Type B pancreatic cell (in vitro differentiated cells): ENCODE measurements around the gene GZMB. TPM values are rescaled to one million over a fixed set of nuclear protein-coding genes. Genes with fewer than 3 reads are reported as not detected.

Source experiments
- DNase-seq: peaks from one replicate; pipeline ENCODE4 v3.0.0; 2021; ENCODE audit warnings: mixed read lengths; ENCODE audit not compliant: unreplicated experiment; ENCODE audit errors: extremely low spot score
- H3K27ac Mint-ChIP-seq: 2 replicates; pipeline ENCODE4 v1.8.0; 2021; ENCODE audit warnings: mild to moderate bottlenecking, mixed read lengths
- H3K27me3 Mint-ChIP-seq: 2 replicates; pipeline ENCODE4 v1.8.0; 2021; ENCODE audit warnings: mixed read lengths
- H3K36me3 Mint-ChIP-seq: 2 replicates; pipeline ENCODE4 v1.8.0; 2021; ENCODE audit warnings: mixed read lengths
- H3K4me1 Mint-ChIP-seq: one replicate; pipeline ENCODE4 v1.8.0; 2021; ENCODE audit warnings: mixed read lengths; ENCODE audit not compliant: unreplicated experiment
- H3K4me3 Mint-ChIP-seq: 2 replicates; pipeline ENCODE4 v1.8.0; 2021; ENCODE audit warnings: mild to moderate bottlenecking, mixed read lengths
- H3K9me3 Mint-ChIP-seq: 2 replicates; pipeline ENCODE4 v1.8.0; 2021; ENCODE audit warnings: mixed read lengths
- CTCF ChIP-seq: fragments of 200-600 bp; sonication (generic); conservative IDR thresholded peaks from 2 replicates; pipeline ENCODE4 v1.5.0; 2021; ENCODE audit warnings: antibody characterized with exemption, mild to moderate bottlenecking
- total RNA-seq: library from RNA; stranded (reverse); gene quantifications from 2 replicates; pipeline ENCODE4 v1.2.1, GENCODE V29; 2021; ENCODE audit warnings: low replicate concordance

The GZMB gene
- total RNA-seq, 1 donor from 2014 or later = not detected

GRCh38 chr14:24677956-24678355 is 44.0 kb upstream of the GZMB start:
- H3K27me3 Mint-ChIP-seq = peaks cover 56% of the 10 kb centered on the region
- no peak for TF ChIP-seq CTCF
- H3K4me3 Mint-ChIP-seq = no peak overlapping the region
- no peaks in the 10 kb centered on the region for H3K9me3 Mint-ChIP-seq
- DNase-seq = no peak
- H3K27ac Mint-ChIP-seq = no peak overlapping the region
- no peaks in the 10 kb centered on the region for H3K36me3 Mint-ChIP-seq
- peaks cover 4% of the 10 kb centered on the region for H3K4me1 Mint-ChIP-seq

- Mint-ChIP-seq H3K9me3 (no peaks in the 10 kb centered on the region), H3K36me3 (no peaks in the 10 kb centered on the region), H3K27me3 (peaks cover 49% of the 10 kb centered on the region)
Measured at GRCh38 chr14:24674204-24674970, 40.4 kb upstream of the GZMB start.

GRCh38 chr14:24673534-24674203 is 39.7 kb upstream of the GZMB start:
- Mint-ChIP-seq H3K9me3 (no peaks in the 10 kb centered on the region), H3K27me3 (peaks cover 44% of the 10 kb centered on the region), H3K36me3 (no peaks in the 10 kb centered on the region), H3K27ac (no peak overlapping the region), H3K4me3 (no peak overlapping the region), H3K4me1 (peaks cover under 1% of the 10 kb centered on the region)
- no peak for DNase-seq
- TF ChIP-seq CTCF = no peak

More at GRCh38 chr14:24674204-24674970, 40.4 kb upstream of the GZMB start:
- TF ChIP-seq CTCF = no peak
- Mint-ChIP-seq H3K4me3 (no peak overlapping the region), H3K27ac (no peak overlapping the region), H3K4me1 (peaks cover 4% of the 10 kb centered on the region)
- no peak for DNase-seq

DNA sequence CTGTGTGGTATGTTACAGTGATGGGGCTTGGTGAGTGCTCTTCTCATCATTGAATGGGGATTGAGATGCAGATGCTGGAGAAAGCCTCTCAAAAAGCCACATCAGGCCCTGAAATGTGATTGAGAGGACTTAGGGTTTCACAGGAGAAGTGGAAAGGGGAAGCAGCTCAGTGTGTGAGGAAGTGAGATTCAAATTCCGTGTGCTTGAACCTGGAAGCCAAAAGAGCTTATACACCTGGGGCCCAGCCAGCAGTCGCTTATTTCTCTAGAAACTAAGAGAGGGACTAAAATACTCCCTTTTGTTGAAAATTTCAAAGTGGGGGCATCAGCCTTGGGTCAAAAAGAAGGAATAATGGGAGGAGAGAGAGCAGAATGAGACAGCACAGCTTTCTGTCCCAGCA is 39.1 kb upstream of the GZMB start:
- no peak for TF ChIP-seq CTCF
- H3K4me3 Mint-ChIP-seq = no peak overlapping the region
- no peaks in the 10 kb centered on the region for H3K4me1 Mint-ChIP-seq
- no peak for DNase-seq
- H3K27ac Mint-ChIP-seq = no peak overlapping the region
- H3K36me3 Mint-ChIP-seq = no peaks in the 10 kb centered on the region
- H3K27me3 Mint-ChIP-seq = peaks cover 41% of the 10 kb centered on the region
- no peaks in the 10 kb centered on the region for H3K9me3 Mint-ChIP-seq

DNA sequence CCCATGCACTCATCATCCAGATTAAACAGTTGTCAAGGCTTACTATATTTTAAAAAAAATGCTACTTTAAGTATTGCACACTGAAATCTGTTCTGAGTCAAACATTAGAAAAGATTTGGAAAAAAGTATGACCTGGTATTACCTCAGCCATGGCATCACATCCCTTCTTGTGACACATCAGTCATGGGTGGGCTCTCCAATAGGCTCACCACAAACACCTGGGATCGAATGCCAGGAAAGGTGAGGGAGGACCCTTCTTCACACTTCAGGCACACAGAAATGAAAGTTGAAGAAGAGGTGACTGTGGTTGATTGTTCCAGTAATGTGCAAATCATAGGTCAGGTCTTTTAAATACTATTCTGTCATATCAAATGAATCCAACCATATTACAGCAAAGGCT is 36.6 kb upstream of the GZMB start:
- no peak overlapping the region for H3K4me3 Mint-ChIP-seq
- peaks cover 30% of the 10 kb centered on the region for H3K27me3 Mint-ChIP-seq
- H3K4me1 Mint-ChIP-seq = no peaks in the 10 kb centered on the region
- H3K9me3 Mint-ChIP-seq = peaks cover 4% of the 10 kb centered on the region
- no peak for TF ChIP-seq CTCF
- H3K27ac Mint-ChIP-seq = no peak overlapping the region
- H3K36me3 Mint-ChIP-seq = no peaks in the 10 kb centered on the region
- no peak for DNase-seq
